Gastroesophageal sphincter (tissue), 3 donors: ENCODE data around the gene GABRG3.

Experiments used
- CTCF ChIP-seq, 4 experiments: fragments of 200-600 bp in 2 of 4; fragments of 450-650 bp in 2 of 4; sonication (generic) in 1 of 4; IDR thresholded peaks; one replicate each; pipeline ENCODE4 v1.5.1; 2017 to 2019; ENCODE audit warnings: antibody characterized with exemption in 4 of 4, mild to moderate bottlenecking in 2 of 4, moderate library complexity in 2 of 4
- POLR2A ChIP-seq, 2 donors: fragments of 450-650 bp; IDR thresholded peaks; one replicate each; pipeline ENCODE4 v1.6.1; 2017; ENCODE audit warnings: antibody characterized with exemption in 2 of 2, mild to moderate bottlenecking in 2 of 2, moderate library complexity in 1 of 2

- TF ChIP-seq CTCF (IDR thresholded peaks at IDR 0.05) (no peak), POLR2A (IDR thresholded peaks at IDR 0.05) (no peak)
These were observed 208.8 kb downstream of the GABRG3 start for GRCh38 chr15:27179789-27180188.
